Right lobe of liver (tissue), 6 donors: ENCODE data around the gene NUDT4. TPM values are rescaled to one million over a fixed set of nuclear protein-coding genes. Genes with fewer than 3 reads are reported as not detected.
"Not testable (repeated sequence)": the region's sequence is repeated elsewhere in the genome, so short reads cannot be mapped to it uniquely, and the experiment has no call there.

Experiments used
- ATAC-seq, 4 donors: fragments of 200-7000 bp; cut with Tn5 transposase; one replicate each; pipeline ENCODE4 v1.9.1; 2020; ENCODE audit warnings: mild to moderate bottlenecking in 4 of 4, moderate library complexity in 4 of 4
- DNase-seq, 3 donors: peaks; one replicate each; pipeline ENCODE4 v3.0.0-alpha.2; 2020
- H3K27ac ChIP-seq, 3 donors: fragments of 200-600 bp; one replicate each; pipeline ENCODE4 v1.8.0; 2022
- H3K27me3 ChIP-seq, 2 donors: fragments of 200-600 bp; one replicate each; pipeline ENCODE4 v1.8.0; 2022
- H3K36me3 ChIP-seq, 4 donors: fragments of 200-600 bp; sonication (generic) in 1 of 4; one replicate each; pipeline versions ENCODE4 v1.5.1 to v1.8.0; 2017 to 2022; ENCODE audit warnings: control low read depth in 1 of 4
- H3K4me1 ChIP-seq, 4 donors: fragments of 200-600 bp; sonication (generic) in 1 of 4; one replicate each; pipeline versions ENCODE4 v1.5.1 to v1.8.0; 2017 to 2022; ENCODE audit warnings: control low read depth in 1 of 4
- H3K4me3 ChIP-seq, 3 donors: fragments of 200-600 bp; one replicate each; pipeline ENCODE4 v1.8.0; 2022
- H3K9me3 ChIP-seq, 4 donors: fragments of 200-600 bp; sonication (generic) in 1 of 4; one replicate each; pipeline versions ENCODE4 v1.5.1 to v1.8.0; 2017 to 2022; ENCODE audit warnings: control low read depth in 1 of 4
- POLR2A ChIP-seq: fragments of 450-650 bp; IDR thresholded peaks from one replicate; pipeline ENCODE4 v1.6.1; 2017; ENCODE audit warnings: antibody characterized with exemption, mild to moderate bottlenecking
- whole genome bisulfite sequencing: methylation state at CpG from one replicate; pipeline ENCODE4 v1.1.6; 2018; ENCODE audit warnings: low coverage, low lambda C conversion rate; ENCODE audit not compliant: insufficient coverage; ENCODE audit errors: missing lambda C conversion rate; 5-methylcytosine and 5-hydroxymethylcytosine counted together
- intact Hi-C, 2 donors: fragments of 100-400 bp; cut with DNase I; formaldehyde crosslinking; loops; one replicate each; pipeline versions ENCODE4 v1.11.2 to v1.14.1; 2022
- total RNA-seq, 6 experiments: library from RNA; depleted of rRNA in 2 of 6; stranded (reverse); fragments of >200 nt in 2 of 6; fragmentation: NEBNext Ultra II Directional in 3 of 6; extraction: Animal tissue kit (Norgen Biotek cat#: 25700) in 3 of 6; gene quantifications; one replicate each; pipeline versions ENCODE4 v1.1.0 to v1.2.4, GENCODE V29; 2016 to 2023
- TF ChIP-seq, protein P1 (sequence below), 4 donors: fragments of 200-600 bp in 3 of 4; fragments of 450-650 bp in 1 of 4; IDR thresholded peaks; one replicate each; pipeline versions ENCODE4 v1.5.1 to v1.8.0; 2016 to 2022; ENCODE audit warnings: antibody characterized with exemption in 4 of 4, mild to moderate bottlenecking in 2 of 4
- donor health status: DM: no; HTN: yes; CAD: no.
- donor health status: DM: no; HTN: no; CAD: no.
- donor health status: DM: no; HTN: no; CAD: no.
- donor health status: DM: no; HTN: yes; CAD: no.
- donor health status: DM: no; HTN: yes; CAD: no.

The NUDT4 gene
- total RNA-seq, 6 experiments from 2014 or later, result 13.1 to 23.1 (median 20.3) TPM

DNA sequence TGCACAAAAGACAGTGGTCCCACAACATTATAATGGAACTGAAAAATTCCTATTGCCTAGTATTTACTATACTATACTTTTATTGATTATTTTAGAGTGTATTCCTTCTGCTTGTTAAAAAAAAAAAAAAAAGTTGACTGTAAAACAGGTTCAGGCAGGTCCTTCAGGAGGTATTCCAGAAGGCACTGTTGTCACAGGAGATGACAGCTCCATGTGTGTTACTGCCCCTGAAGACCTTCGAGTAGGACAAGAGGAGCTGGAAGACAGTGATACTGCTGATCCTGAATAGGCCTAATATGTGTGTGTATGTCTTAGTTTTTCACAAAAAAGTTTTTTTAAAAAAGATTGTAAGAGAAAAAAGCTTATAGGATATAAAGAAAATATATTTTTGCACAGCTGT is 51.7 kb downstream of the NUDT4 start:
- H3K9me3 ChIP-seq, result no peaks in the 10 kb centered on the region
- 92% methylated on average over 1 of the region's 1 CpG for WGBS
- no peak overlapping the region for H3K4me3 ChIP-seq
- no peak for TF ChIP-seq POLR2A
- H3K4me1 ChIP-seq, result peaks cover 0 to 3% (median 0%) of the 10 kb centered on the region in 4 donors
- H3K36me3 ChIP-seq, result no peaks in the 10 kb centered on the region
- ATAC-seq (no peak), DNase-seq (no peak)
- no peaks in the 10 kb centered on the region for H3K27me3 ChIP-seq
- intact Hi-C loops, result no loop called here
- no peak overlapping the region for H3K27ac ChIP-seq

DNA sequence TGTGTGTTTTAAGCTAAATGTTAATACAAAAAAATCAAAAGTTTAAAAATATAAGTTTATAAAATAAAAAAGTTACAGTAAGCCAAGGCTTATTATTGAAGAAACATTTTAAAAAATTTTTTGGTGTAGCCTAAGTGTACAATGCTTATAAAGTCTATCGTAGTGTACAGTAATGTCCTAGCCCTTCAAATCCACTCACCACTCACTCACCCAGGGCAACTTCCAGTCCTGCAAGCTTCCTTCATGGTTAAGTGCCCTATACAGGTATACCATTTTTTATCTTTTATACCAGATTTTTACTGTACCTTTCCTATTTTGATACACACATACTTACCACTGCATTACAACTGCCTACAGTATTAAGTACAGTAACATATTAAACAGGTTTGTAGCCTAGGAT is 52.1 kb downstream of the NUDT4 start:
- DNase-seq (no peak), ATAC-seq (no peak)
- TF ChIP-seq, protein P1, sequence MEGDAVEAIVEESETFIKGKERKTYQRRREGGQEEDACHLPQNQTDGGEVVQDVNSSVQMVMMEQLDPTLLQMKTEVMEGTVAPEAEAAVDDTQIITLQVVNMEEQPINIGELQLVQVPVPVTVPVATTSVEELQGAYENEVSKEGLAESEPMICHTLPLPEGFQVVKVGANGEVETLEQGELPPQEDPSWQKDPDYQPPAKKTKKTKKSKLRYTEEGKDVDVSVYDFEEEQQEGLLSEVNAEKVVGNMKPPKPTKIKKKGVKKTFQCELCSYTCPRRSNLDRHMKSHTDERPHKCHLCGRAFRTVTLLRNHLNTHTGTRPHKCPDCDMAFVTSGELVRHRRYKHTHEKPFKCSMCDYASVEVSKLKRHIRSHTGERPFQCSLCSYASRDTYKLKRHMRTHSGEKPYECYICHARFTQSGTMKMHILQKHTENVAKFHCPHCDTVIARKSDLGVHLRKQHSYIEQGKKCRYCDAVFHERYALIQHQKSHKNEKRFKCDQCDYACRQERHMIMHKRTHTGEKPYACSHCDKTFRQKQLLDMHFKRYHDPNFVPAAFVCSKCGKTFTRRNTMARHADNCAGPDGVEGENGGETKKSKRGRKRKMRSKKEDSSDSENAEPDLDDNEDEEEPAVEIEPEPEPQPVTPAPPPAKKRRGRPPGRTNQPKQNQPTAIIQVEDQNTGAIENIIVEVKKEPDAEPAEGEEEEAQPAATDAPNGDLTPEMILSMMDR (IDR thresholded peaks at IDR 0.05), result no peak
- no peak for TF ChIP-seq POLR2A
- no peak overlapping the region for H3K4me3 ChIP-seq
- H3K4me1 ChIP-seq, result peaks cover 0 to 3% (median 0%) of the 10 kb centered on the region in 4 donors
- no peak overlapping the region for H3K27ac ChIP-seq
- 93% methylated on average over 1 of the region's 1 CpG for WGBS
- H3K36me3 ChIP-seq, result no peaks in the 10 kb centered on the region
- no peaks in the 10 kb centered on the region for H3K27me3 ChIP-seq
- intact Hi-C loops, result no loop called here
- H3K9me3 ChIP-seq, result no peaks in the 10 kb centered on the region

DNA sequence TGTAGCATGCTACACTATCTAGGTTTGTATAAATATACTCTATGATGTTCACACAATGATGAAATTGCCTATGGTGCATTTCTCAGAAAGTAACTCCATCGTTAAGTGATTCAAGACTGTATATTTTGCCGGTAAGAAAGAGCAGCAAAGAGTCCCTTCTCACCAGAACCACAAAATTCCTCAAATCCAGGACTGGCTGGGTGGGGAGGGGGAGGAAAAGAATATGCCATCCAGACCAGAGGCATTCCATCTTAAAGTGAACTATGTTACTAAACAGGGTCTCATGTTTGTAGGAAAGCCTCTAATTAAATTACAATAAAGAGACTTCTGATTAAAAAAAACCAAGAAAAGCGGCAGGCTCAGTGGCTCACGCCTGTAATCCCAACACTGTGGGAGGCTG is 52.6 kb downstream of the NUDT4 start:
- TF ChIP-seq, protein P1 (IDR thresholded peaks at IDR 0.05), result no peak
- no peak for TF ChIP-seq POLR2A
- intact Hi-C loops, result no loop called here
- H3K27ac ChIP-seq, result no peak overlapping the region
- no peaks in the 10 kb centered on the region for H3K27me3 ChIP-seq
- ATAC-seq, result no peak
- H3K9me3 ChIP-seq, result no peaks in the 10 kb centered on the region
- no peak for DNase-seq
- peaks cover 0 to 3% (median 0%) of the 10 kb centered on the region in 4 donors for H3K4me1 ChIP-seq
- H3K36me3 ChIP-seq, result no peaks in the 10 kb centered on the region
- H3K4me3 ChIP-seq, result no peak overlapping the region
- WGBS, result 90% methylated on average over 4 of the region's 4 CpGs

DNA sequence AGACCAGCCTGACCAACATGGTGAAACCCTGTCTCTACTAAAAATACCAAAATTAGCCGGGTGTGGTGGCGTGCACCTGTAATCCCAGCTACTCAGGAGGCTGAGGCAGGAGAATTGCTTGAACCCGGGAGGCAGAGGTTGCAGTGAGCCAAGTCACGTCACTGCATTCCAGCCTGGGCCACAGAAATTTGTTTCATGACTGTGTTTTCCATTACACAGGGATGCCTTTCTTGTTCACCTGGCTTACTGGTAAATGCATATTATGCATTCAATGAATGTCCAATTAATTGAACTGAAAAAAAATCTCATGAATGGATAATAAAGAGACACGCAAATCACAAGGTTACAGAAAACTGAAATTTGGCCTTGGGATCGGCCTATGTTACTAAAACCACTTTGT is 54.3 kb downstream of the NUDT4 start:
- H3K27me3 ChIP-seq, ATAC-seq, H3K4me1 ChIP-seq, H3K36me3 ChIP-seq, DNase-seq, intact Hi-C loops, H3K9me3 ChIP-seq, H3K4me3 ChIP-seq, H3K27ac ChIP-seq: not testable (repeated sequence)
- 96% methylated on average over 5 of the region's 6 CpGs for WGBS

DNA sequence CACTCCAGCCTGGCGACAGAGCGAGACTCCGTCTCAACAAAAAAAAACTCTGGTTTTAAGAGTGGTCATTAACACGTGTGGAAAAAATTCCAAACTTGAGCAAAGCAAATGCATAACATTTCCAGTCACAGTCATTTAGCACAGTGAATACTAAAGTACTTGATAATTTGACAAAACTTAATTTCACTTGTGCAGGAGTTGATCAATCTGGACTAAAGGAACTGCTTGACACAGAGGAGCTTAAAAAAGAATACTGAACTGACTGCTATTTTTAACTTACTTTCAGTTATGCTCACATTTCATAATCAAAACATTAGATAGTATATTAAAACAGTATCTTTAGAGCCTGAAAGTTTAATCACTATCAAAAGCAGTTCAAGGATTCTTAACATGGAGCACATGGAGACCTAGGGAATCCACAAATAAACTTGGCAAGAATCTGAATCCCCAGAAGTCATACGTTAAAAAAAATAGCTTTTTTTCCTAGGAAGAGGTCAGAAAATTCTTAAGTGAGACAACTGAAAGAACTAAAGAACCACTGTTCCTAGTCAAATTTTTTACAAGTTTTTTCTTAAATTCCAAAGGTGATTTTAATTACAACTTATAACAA is 56.6 kb downstream of the NUDT4 start:
- Histone ChIP-seq H3K27me3 (no peaks in the 10 kb centered on the region), H3K36me3 (no peaks in the 10 kb centered on the region), H3K4me3 (no peak overlapping the region), H3K9me3 (no peaks in the 10 kb centered on the region), H3K4me1 (peaks cover 0 to 4% (median under 1%) of the 10 kb centered on the region in 4 donors), H3K27ac (no peak overlapping the region)
- ATAC-seq (no peak), DNase-seq (no peak)
- intact Hi-C loops, result no loop called here
- WGBS, result 72% methylated on average over 5 of the region's 5 CpGs
- TF ChIP-seq POLR2A, result no peak
- TF ChIP-seq, protein P1 (IDR thresholded peaks at IDR 0.05), result no peak
